Peyer's patch (tissue), 4 donors: ENCODE data around the gene PHYH. TPM values are rescaled to one million over a fixed set of nuclear protein-coding genes. Genes with fewer than 3 reads are reported as not detected.
A peak's percentile ranks its signal among the peaks of the same experiment; 100 is the strongest.
"Not testable (repeated sequence)": the region's sequence is repeated elsewhere in the genome, so short reads cannot be mapped to it uniquely, and the experiment has no call there.

Experiments
- DNase-seq, 3 donors: peaks; one replicate each; pipeline ENCODE4 v3.0.0-alpha.2; 2017 to 2019
- H3K27ac ChIP-seq, 4 donors: fragments of 200-600 bp; sonication (generic); one replicate each; pipeline ENCODE4 v1.5.1; 2016 to 2019
- H3K27me3 ChIP-seq, 2 donors: fragments of 200-600 bp; sonication (generic); one replicate each; pipeline ENCODE4 v1.5.1; 2019
- H3K36me3 ChIP-seq, 3 donors: fragments of 200-600 bp; sonication (generic); one replicate each; pipeline ENCODE4 v1.5.1; 2016 to 2019
- H3K4me1 ChIP-seq, 4 donors: fragments of 200-600 bp; sonication (generic); one replicate each; pipeline ENCODE4 v1.5.1; 2016 to 2019
- H3K4me3 ChIP-seq, 4 donors: fragments of 200-600 bp; sonication (generic); 1 replicate in 3 of 4; 2 replicates in 1 of 4; pipeline ENCODE4 v1.5.1; 2016 to 2019; ENCODE audit warnings: mild to moderate bottlenecking in 1 of 4
- H3K9me3 ChIP-seq, 4 donors: fragments of 200-600 bp; sonication (generic); one replicate each; pipeline ENCODE4 v1.5.1; 2016 to 2019; ENCODE audit warnings: mild to moderate bottlenecking in 1 of 4
- POLR2A ChIP-seq, 2 donors: fragments of 450-650 bp; IDR thresholded peaks; one replicate each; pipeline ENCODE4 v1.5.1; 2017; ENCODE audit warnings: antibody characterized with exemption in 2 of 2, mild to moderate bottlenecking in 2 of 2, moderate library complexity in 2 of 2
- total RNA-seq, 4 donors: library from RNA; depleted of rRNA; stranded (reverse); fragments of >200 nt; gene quantifications; one replicate each; pipeline ENCODE4 v1.1.0, GENCODE V29; 2016
- TF ChIP-seq, protein P1 (sequence below), 6 experiments: fragments of 450-650 bp in 4 of 6; fragments of 200-600 bp in 2 of 6; sonication (generic) in 1 of 6; IDR thresholded peaks; one replicate each; pipeline ENCODE4 v1.5.1; 2017 to 2019; ENCODE audit warnings: antibody characterized with exemption in 6 of 6, mild to moderate bottlenecking in 3 of 6, moderate library complexity in 1 of 6

PHYH gene
- total RNA-seq, 4 donors from 2014 or later: 24.8 to 47.5 (median 37.7) TPM

DNA sequence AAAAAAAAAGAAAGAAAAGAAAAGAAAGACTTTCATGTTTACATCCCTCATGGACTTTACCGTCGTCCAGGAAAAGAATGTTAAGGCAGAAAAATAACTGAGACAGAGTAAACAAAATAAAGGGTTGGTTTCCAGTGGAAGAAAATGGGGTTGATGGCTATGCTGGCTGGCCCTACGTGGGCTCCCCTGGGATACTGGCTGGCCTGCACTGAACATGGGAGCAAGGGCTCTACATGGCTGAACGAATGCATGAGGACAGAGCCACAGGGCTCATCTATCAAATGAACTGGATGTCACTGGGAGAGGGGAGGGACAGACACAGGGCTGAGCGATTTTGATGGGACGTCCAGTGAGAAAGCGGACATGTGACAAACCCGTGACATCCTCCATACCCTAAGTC, 63.2 kb downstream of the PHYH start:
- H3K9me3 ChIP-seq: no peaks in the 10 kb centered on the region
- H3K4me1 ChIP-seq: no peaks in the 10 kb centered on the region
- no peak overlapping the region for H3K27ac ChIP-seq
- no peaks in the 10 kb centered on the region for H3K27me3 ChIP-seq
- DNase-seq: peak in 1 of 3 donors; percentile 6
- no peak overlapping the region for H3K4me3 ChIP-seq
- no peaks in the 10 kb centered on the region for H3K36me3 ChIP-seq
- no peak for TF ChIP-seq POLR2A (IDR thresholded peaks at IDR 0.05)
- TF ChIP-seq, protein P1, sequence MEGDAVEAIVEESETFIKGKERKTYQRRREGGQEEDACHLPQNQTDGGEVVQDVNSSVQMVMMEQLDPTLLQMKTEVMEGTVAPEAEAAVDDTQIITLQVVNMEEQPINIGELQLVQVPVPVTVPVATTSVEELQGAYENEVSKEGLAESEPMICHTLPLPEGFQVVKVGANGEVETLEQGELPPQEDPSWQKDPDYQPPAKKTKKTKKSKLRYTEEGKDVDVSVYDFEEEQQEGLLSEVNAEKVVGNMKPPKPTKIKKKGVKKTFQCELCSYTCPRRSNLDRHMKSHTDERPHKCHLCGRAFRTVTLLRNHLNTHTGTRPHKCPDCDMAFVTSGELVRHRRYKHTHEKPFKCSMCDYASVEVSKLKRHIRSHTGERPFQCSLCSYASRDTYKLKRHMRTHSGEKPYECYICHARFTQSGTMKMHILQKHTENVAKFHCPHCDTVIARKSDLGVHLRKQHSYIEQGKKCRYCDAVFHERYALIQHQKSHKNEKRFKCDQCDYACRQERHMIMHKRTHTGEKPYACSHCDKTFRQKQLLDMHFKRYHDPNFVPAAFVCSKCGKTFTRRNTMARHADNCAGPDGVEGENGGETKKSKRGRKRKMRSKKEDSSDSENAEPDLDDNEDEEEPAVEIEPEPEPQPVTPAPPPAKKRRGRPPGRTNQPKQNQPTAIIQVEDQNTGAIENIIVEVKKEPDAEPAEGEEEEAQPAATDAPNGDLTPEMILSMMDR (IDR thresholded peaks at IDR 0.05): no peak

DNA sequence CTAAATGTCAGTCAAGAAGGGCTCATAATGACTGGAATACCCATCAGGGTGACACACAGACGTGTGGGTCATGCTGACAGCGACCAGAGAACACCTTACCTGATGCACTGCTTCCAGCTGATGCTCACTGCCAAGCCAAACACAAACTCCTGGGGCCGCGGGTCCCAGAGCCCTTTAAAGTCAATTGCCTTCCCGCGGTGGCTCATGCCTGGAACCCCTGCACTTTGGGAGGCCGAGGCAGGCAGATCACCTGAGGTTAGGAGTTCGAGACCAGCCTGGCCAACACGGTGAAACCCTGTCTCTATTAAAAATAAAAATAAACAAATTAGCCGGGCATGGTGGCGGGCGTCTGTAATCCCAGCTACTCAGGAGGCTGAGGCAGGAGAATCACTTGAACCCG, 65.1 kb downstream of the PHYH start:
- peak in 1 of 3 donors; percentile 34 for DNase-seq

DNA sequence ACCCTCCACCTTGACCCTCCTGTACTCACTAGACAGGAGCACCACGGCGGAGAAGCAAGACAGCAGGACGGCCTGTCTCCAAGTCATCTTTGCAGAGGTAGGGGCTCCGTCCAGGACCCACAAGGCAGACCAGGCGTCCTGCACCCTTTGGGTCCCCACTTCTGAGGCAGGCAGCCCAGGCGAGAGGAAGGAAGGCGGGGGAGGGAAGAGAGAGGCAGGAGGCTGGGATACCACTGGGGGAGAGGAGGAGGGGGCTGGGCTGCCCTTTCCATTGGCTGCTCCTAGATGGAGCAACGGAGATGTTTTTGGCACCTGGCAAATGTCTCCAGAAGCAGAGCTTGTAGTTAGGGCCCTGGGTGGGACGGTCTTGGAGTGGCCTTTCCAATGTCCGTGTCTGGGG, 65.7 kb downstream of the PHYH start, which contains the start of gene UCMA:
Gene UCMA, minus strand, starts transcription at position 203 of the 400 bp plus-strand sequence. Its CDS starts 116 bp downstream, at position 87.
- DNase-seq: peak in 1 of 3 donors; percentile 27
- Histone ChIP-seq H3K4me1 (no peaks in the 10 kb centered on the region), H3K9me3 (no peaks in the 10 kb centered on the region), H3K27me3 (no peaks in the 10 kb centered on the region), H3K36me3 (no peaks in the 10 kb centered on the region), H3K4me3 (no peak within 1 kb of the TSS), H3K27ac (no peak within 1 kb of the TSS)
- TF ChIP-seq, protein P1 (IDR thresholded peaks at IDR 0.05): no peak
- TF ChIP-seq POLR2A (IDR thresholded peaks at IDR 0.05): no peak

More for the DNA sequence above, 65.1 kb downstream of the PHYH start:
- not testable (repeated sequence) for H3K4me1 ChIP-seq, H3K9me3 ChIP-seq, H3K36me3 ChIP-seq, H3K4me3 ChIP-seq, H3K27me3 ChIP-seq, H3K27ac ChIP-seq

DNA sequence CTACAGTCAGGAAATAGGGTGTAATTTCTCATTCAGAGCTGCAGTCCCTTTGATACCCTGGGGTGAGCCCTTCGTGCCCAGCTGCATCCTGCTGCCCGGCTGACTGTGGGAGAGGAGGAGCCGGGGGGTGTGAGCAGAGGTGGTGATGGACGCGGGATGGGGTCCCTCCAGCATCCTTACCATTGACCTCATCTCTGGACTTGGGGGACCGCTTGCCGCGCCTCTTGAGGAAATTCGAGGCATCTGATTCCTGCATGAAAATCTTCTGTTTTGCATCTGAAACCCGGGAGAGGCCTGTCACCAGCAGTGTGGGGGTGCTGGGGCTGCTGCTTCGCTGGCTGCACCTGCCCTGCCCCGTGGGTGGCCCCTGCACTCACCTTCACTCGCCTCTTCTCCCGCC, 66.5 kb downstream of the PHYH start:
- Histone ChIP-seq H3K27ac (no peak overlapping the region), H3K4me1 (no peaks in the 10 kb centered on the region), H3K36me3 (no peaks in the 10 kb centered on the region), H3K27me3 (no peaks in the 10 kb centered on the region), H3K4me3 (no peak overlapping the region), H3K9me3 (no peaks in the 10 kb centered on the region)
- no peak for TF ChIP-seq POLR2A (IDR thresholded peaks at IDR 0.05)
- TF ChIP-seq, protein P1 (IDR thresholded peaks at IDR 0.05): no peak
- peak in 1 of 3 donors; percentile 24 for DNase-seq

DNA sequence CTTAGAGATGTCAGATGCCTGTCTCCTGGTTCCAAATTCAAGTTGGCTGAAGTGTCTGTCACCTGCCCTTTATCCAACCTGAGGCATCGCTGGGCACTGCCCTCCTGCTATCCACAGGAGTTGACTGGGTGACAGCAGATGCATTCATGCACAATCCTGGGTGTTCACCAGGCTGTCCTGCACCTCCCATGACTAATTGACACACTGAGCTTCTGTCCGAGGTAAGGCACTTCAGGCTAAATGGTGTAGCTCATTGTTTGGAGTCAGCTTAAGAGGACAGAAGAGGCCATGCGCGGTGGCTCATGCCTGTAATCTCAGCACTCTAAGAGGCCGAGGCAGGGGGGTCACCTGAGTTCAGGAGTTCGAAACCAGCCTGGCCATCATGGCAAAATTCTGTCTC, 68.1 kb downstream of the PHYH start:
- Histone ChIP-seq H3K9me3 (no peaks in the 10 kb centered on the region), H3K27me3 (no peaks in the 10 kb centered on the region), H3K4me1 (no peaks in the 10 kb centered on the region), H3K4me3 (no peak overlapping the region), H3K36me3 (no peaks in the 10 kb centered on the region), H3K27ac (no peak overlapping the region)
- no peak for TF ChIP-seq POLR2A (IDR thresholded peaks at IDR 0.05)
- TF ChIP-seq, protein P1 (IDR thresholded peaks at IDR 0.05): no peak
- peak in 1 of 3 donors; percentile 21 for DNase-seq

DNA sequence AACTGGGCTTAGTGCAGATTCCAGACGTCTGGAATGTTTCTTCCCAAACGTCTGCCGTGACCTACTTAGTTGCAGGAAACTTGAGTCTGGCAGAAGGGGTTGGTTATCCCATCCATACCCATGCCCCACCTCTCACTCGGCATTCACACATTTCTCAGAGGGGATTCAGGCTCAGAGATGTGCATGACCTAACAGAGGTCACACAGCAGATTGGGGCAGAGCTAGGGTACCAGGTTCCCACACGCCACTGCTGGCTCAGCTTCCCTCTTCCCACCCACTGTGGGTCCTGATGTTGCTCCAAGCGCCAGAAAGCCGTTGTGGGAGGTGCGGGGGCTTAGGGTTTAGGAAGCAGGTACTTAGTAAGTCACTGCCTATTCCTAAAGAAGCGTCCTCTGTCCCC, 68.7 kb downstream of the PHYH start:
- Histone ChIP-seq H3K27ac (no peak overlapping the region), H3K27me3 (no peaks in the 10 kb centered on the region), H3K4me1 (no peaks in the 10 kb centered on the region), H3K4me3 (no peak overlapping the region), H3K36me3 (no peaks in the 10 kb centered on the region), H3K9me3 (no peaks in the 10 kb centered on the region)
- no peak for TF ChIP-seq POLR2A (IDR thresholded peaks at IDR 0.05)
- TF ChIP-seq, protein P1 (IDR thresholded peaks at IDR 0.05): no peak
- peak in 1 of 3 donors; percentile 15 for DNase-seq

Other genes with a start within 250 kb of the PHYH start
- 100 to 1,000 TPM in 2 of 4 donors, 10 to 100 TPM in 2; 68.0 to 111 (median 90.7) TPM for gene OPTN, start 199.9 kb downstream of the PHYH start, total RNA-seq
- 10 to 100 TPM in 1 of 4 donors, 1 to 10 TPM in 3; 1.3 to 15.7 (median 4.0) TPM for gene MCM10, start 138.5 kb downstream of the PHYH start, total RNA-seq
- gene UCMA, start 65.7 kb downstream of the PHYH start, total RNA-seq: not detected
- gene SEPHS1, start 48.2 kb upstream of the PHYH start, total RNA-seq: 10 to 100 TPM; 24.3 to 34.9 (median 32.0) TPM
- gene BEND7, start 228.9 kb upstream of the PHYH start, total RNA-seq: 100 to 1,000 TPM in 1 of 4 donors, 10 to 100 TPM in 3; 23.1 to 136 (median 97.8) TPM